Measurements from ENCODE around the gene SAMD7. TPM values are rescaled to one million over a fixed set of nuclear protein-coding genes. Genes with fewer than 3 reads are reported as not detected.
A peak's percentile ranks its signal among the peaks of the same experiment; 100 is the strongest.

SAMD7 gene, protein sequence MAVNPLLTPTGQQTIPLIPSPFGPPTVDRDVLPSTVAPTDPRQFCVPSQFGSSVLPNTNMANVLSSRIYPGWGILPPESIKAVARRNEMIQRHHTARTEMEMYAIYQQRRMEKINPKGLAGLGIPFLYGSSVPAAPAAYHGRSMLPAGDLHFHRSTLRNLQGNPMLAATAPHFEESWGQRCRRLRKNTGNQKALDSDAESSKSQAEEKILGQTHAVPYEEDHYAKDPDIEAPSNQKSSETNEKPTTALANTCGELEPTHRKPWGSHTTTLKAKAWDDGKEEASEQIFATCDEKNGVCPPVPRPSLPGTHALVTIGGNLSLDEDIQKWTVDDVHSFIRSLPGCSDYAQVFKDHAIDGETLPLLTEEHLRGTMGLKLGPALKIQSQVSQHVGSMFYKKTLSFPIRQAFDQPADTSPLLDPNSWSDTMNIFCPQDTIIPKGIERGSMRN
- total RNA-seq (not detected), polyA plus RNA-seq (not detected)
- long read RNA-seq, donor 1, result 0 reads
- long read RNA-seq, donor 2, result 0 reads
- long read RNA-seq, donor 3, result 0 reads
- long read RNA-seq, donor 4, result 0 reads
- long read RNA-seq, donor 5, result 0 reads
- long read RNA-seq, donor 6, result 0 reads
- long read RNA-seq, donor 7, result 0 reads
- long read RNA-seq, donor 8, result 0 reads
- long read RNA-seq, donor 9, result 0 reads
- long read RNA-seq, donor 10, result 0 reads

DNA sequence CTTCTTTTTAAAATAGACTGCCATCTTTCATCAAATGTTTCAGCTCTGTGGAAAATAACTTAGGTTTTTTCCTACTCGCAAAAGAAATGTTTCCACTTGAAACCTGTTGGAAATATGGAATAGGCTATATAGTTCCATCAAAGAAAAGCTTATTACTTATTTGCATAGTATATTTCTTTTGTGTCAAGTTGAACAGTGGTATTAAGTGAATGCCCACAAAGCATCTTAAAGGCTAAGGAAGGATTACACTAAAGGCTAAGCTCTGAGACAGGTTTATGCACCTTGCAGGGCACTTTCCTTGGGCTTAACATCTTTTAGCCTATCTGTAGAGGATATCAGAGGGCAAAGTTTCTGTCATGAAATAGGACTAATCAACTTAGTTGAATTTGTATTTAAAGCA, at the start of gene SAMD7:
Gene SAMD7 (plus strand): TSS at position 301 of the 400 bp plus-strand sequence. CDS start 7,927 bp downstream, outside the sequence.
- Histone ChIP-seq H3K36me3 (replicated peaks in 1 of 2) (no peaks in the 10 kb centered on the region), H3K27ac (no peak within 1 kb of the TSS), H3K4me1 (replicated peaks in 1 of 2) (no peaks in the 10 kb centered on the region), H3K4me3 (no peak within 1 kb of the TSS), H3K9me3 (replicated peaks in 1 of 3) (no peaks in the 10 kb centered on the region), H3K27me3 (no peaks in the 10 kb centered on the region)
- WGBS, 4 donors, result 79 to 94% (median 91%) methylated on average over 1 of the region's 1 CpG
- DNase-seq, result no peak
- intact Hi-C loops (cut with DNase I), result no loop called here
- TF ChIP-seq, protein P1, sequence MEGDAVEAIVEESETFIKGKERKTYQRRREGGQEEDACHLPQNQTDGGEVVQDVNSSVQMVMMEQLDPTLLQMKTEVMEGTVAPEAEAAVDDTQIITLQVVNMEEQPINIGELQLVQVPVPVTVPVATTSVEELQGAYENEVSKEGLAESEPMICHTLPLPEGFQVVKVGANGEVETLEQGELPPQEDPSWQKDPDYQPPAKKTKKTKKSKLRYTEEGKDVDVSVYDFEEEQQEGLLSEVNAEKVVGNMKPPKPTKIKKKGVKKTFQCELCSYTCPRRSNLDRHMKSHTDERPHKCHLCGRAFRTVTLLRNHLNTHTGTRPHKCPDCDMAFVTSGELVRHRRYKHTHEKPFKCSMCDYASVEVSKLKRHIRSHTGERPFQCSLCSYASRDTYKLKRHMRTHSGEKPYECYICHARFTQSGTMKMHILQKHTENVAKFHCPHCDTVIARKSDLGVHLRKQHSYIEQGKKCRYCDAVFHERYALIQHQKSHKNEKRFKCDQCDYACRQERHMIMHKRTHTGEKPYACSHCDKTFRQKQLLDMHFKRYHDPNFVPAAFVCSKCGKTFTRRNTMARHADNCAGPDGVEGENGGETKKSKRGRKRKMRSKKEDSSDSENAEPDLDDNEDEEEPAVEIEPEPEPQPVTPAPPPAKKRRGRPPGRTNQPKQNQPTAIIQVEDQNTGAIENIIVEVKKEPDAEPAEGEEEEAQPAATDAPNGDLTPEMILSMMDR (IDR thresholded peaks at IDR 0.05), result no peak
- no peak for TF ChIP-seq POLR2A (IDR thresholded peaks at IDR 0.05)

DNA sequence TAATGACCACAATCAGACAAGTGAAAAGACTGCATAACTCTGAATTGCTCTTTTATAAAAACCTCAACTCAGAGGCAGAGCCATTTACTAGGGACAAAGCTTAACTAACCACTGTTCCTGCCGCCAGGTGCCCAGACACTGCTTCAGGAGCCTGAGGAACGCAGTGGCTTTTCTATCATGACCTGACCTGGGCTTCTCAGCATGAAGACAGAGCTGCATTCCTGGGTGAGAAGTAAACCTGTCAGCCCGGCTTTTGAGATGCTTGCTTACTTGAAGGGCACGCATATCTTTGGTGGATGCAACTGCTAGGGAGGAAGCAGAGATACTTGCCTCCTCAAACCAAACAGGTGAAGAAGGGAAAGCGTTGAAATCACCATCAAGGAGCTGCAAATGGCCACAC, 49.5 kb upstream of the SAMD7 start:
- Histone ChIP-seq H3K36me3 (replicated peaks in 1 of 2) (no peaks in the 10 kb centered on the region), H3K4me1 (replicated peaks in 1 of 2) (no peaks in the 10 kb centered on the region), H3K4me3 (no peak overlapping the region), H3K27ac (no peak overlapping the region), H3K9me3 (replicated peaks in 1 of 3) (no peaks in the 10 kb centered on the region), H3K27me3 (no peaks in the 10 kb centered on the region)
- no peak for DNase-seq
- intact Hi-C loops (cut with DNase I), result loop anchor here in 1 of 2 donors (10.0 kb wide), 1 partner anchor 103 kb away; the partner anchor contains the start of gene SEC62
- no peak for TF ChIP-seq POLR2A (IDR thresholded peaks at IDR 0.05)
- TF ChIP-seq, protein P1 (IDR thresholded peaks at IDR 0.05), result no peak
- 73 to 83% (median 80%) methylated on average over 3 to 5 of the region's 5 CpGs for WGBS, 4 donors

DNA sequence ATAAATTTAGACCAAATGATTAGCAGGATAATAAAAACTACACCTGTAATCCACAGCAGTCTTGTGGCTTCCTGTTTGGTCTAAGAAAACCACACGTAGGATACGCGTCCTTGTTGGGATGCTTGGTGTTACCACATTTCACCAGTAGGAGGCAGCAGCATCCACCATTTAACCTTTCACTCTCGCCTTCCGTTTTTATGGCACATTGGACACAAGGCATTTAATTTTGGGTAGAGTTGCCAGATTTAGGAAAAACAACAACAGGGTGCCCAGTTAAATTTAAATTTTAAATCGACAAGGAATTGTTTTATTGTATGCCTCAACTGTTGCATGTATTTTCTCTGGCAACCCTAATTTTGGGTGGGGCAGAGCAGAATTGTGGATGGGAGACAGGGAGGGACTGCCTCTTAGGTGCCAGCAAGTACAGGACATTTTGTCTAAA, 47.9 kb upstream of the SAMD7 start:
- Histone ChIP-seq H3K9me3 (replicated peaks in 1 of 3) (no peaks in the 10 kb centered on the region), H3K4me3 (no peak overlapping the region), H3K36me3 (replicated peaks in 1 of 2) (no peaks in the 10 kb centered on the region), H3K4me1 (replicated peaks in 1 of 2) (no peaks in the 10 kb centered on the region), H3K27me3 (no peaks in the 10 kb centered on the region), H3K27ac (no peak overlapping the region)
- peak; percentile 44 to 90 (median 69) for DNase-seq
- intact Hi-C loops (cut with DNase I), result loop anchor here in 1 of 2 donors (10.0 kb wide), 1 partner anchor 101 kb away; the partner anchor contains the start of gene SEC62
- WGBS, 4 donors, result 1 to 2% (median 2%) methylated on average over 6 of the region's 6 CpGs
- no peak for TF ChIP-seq POLR2A (IDR thresholded peaks at IDR 0.05)
- TF ChIP-seq, protein P1 (IDR thresholded peaks at IDR 0.05), result peak; percentile 86 to 92 (median 90)

DNA sequence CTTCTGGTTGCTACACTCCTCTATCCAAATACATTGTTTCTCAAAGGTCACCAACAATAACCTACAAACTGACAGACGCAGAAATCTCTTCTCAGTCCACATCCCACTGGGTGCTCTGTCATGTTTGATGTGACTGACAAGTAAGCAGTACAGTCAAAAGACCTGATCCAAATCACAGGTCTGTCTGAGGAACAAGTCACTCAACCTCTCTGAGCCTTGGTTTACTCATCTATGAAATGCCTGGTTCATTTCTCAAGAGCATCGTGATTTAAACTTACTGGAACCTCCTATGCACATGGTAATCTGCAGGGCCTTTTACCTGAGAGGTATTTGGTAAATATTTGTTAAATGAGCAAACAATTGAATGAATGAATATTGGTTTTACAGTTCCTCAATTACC, 47.1 kb upstream of the SAMD7 start:
- WGBS, 4 donors, result 83 to 92% (median 90%) methylated on average over 2 of the region's 2 CpGs
- Histone ChIP-seq H3K27ac (no peak overlapping the region), H3K4me1 (replicated peaks in 1 of 2) (no peaks in the 10 kb centered on the region), H3K4me3 (no peak overlapping the region), H3K27me3 (no peaks in the 10 kb centered on the region), H3K9me3 (replicated peaks in 1 of 3) (no peaks in the 10 kb centered on the region), H3K36me3 (replicated peaks in 1 of 2) (no peaks in the 10 kb centered on the region)
- no peak for DNase-seq
- TF ChIP-seq, protein P1 (IDR thresholded peaks at IDR 0.05), result no peak
- no peak for TF ChIP-seq POLR2A (IDR thresholded peaks at IDR 0.05)
- intact Hi-C loops (cut with DNase I), result loop anchor here in 1 of 2 donors (10.0 kb wide), 1 partner anchor 101 kb away; the partner anchor contains the start of gene SEC62
